GM19240 (cell line): ENCODE measurements around the gene SFPQ.
"Not testable (repeated sequence)": the region's sequence is repeated elsewhere in the genome, so short reads cannot be mapped to it uniquely, and the experiment has no call there.

Experiments used
- DNase-seq: peaks from one replicate; pipeline ENCODE4 v3.0.0; 2011; ENCODE audit warnings: low spot score; ENCODE audit not compliant: insufficient read length

The SFPQ gene

DNA sequence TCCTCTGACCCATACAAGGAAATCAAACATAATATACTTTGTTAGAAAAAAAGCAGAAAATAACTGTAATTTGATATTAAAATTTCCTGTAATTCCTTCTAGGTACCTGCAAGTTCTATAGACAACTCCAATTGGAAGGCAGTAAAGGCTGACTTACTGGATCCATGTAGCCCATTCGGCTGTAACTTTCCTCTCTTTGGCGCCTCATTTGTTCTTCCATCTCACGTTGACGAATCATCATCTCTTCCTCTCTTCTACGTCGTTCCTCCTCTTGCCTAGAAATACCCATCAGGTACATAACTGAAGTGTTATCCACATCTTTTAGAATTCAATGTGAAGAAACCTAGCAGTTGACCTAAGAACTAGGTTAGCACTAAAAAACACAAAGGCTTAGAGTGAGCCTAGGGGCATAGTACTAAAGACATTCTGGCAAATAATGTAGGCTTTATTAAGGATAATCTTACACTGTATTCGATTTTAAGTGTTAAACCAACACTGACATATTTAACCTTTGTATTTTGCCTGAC, 5.1 kb downstream of the SFPQ start:
- no peak for DNase-seq

- no peak for DNase-seq
These were observed 6.7 kb downstream of the SFPQ start for GRCh38 chr1:35186239-35186638.

GRCh38 chr1:35185200-35185599, 7.7 kb downstream of the SFPQ start:
- DNase-seq = no peak

- DNase-seq = no peak
These were observed 8.3 kb downstream of the SFPQ start for GRCh38 chr1:35184495-35185199.

DNA sequence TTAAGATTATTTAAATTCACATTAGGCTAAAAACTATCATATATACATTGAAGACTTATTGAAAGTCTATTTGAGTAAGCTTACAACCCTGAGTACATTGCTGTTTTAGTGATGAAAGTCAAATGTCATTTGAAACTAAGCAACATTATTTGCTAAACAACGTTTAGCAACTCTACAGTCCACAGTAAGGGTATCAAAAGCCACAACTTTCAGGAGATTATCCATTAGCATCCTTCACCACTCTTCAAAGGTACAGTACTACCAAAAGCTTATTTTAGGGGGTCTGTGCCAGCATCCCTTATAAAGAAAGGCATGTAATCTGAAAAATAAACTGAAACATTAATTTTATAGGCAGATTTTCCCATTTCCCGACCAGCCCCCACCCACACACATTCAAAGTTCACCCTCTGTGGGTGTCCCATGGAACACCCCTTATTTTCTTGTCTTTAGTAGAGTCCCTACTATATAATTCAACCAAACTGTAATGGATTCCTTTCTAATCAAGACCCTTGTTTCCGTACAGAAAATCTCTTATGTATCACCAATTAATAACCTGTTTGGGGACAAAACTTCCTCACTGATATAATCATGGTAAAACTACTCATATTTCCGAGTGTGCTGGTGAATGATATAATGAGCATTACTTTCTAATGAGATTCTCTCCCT, 11.0 kb downstream of the SFPQ start:
- no peak for DNase-seq

DNA sequence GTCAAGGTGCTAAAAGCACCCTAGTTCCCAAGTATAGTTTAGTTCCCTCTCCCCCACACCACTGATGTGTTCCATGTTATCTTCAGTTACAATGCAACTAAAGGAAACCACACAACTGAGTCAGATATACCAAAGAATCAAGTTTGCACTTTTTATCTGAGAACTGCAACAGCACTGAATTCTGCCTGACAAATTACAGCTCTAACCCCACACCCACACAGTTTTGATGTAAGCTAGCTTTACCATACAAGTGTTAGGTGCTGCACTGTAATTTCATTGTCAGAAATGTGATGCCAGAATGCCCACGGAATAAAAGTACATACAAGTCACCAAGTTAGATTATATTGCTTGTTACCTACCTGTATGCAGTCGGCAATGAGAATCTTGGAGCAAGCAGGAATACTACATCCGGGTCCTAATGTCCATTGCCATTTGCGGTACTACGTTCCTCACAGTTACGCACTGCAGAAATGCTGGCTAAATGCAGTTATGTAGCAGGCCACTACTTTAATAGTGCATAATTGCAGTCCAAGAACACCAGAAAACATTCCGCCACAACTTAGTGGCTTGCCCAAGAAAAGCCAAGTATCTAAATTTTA, 12.1 kb downstream of the SFPQ start:
- DNase-seq = no peak

- DNase-seq = no peak
These were observed 13.0 kb downstream of the SFPQ start for GRCh38 chr1:35179908-35180307.

DNA sequence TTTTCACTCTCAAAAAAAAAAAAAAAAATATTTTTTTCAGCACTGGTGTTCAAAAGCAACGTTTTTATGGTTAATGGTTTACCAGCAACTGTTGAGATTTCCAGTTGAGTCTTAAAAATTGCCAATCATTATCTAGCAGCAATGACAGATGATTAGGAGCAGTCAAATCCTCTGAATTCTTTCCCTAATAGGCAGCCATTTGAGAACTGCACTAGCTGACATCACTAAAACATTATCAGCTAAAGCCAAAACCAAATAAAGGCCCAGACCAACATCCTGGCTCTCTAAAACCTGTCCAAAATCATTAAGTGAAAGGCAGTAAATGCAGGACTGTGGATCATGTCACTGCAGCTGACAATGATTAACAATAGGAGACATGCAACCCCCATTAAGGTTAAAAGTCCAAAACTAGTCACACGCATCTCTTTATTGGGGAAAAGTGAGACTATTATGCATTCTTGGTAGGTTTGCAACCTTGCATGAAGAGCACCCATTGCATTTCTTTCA, 14.0 kb downstream of the SFPQ start:
- DNase-seq = no peak

- DNase-seq = no peak
These were observed 14.7 kb downstream of the SFPQ start for GRCh38 chr1:35178295-35178695.

GRCh38 chr1:35177237-35177786, 15.6 kb downstream of the SFPQ start:
- DNase-seq = no peak

DNA sequence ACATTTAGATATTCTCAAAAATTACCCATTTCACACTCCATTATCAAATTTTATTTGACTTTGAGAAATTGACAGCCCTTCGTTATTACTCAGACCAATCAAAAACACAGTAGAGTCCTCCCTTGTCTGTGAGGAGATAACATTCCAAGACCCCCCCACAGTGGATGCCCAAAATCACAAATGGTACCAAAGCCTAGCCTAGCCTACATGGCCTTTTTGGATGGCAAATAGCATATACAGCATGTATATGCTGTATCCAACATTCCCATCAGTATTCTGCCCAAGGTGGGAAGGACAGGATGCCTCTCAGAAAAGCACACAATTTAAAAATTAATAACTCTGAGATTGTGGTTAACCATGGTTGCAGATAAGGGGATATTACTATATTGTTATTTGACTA, 17.3 kb downstream of the SFPQ start:
- no peak for DNase-seq

- no peak for DNase-seq
These were observed 17.8 kb downstream of the SFPQ start for GRCh38 chr1:35175098-35175576.

DNA sequence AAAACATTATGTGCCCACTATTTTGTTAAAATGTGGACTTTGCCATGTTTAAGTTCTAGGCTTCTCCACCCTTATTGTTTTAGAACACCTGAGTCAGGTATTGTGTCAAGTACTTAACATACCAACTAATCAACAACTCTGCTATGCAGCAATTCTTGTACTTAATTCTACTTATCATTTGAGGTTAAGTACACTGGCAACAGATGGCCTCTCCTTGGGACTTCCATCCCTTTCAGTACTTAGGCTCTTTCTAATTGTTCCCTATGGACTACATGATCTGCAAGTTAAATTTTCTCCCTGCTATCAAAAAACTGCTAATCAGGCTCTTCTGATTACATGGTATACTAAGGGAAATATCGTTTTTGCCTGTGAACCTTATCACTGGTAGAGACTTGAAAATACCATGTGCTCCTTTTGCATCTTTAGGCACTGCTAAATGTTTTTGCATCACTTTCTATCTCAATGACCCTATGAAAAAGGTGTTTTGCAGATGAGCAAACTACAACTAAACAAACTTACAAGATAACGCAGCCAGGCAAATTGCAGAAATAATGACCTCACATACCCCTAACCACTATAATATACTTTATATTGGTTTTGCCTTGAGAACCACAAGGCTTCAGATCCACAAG, 18.9 kb downstream of the SFPQ start:
- no peak for DNase-seq

DNA sequence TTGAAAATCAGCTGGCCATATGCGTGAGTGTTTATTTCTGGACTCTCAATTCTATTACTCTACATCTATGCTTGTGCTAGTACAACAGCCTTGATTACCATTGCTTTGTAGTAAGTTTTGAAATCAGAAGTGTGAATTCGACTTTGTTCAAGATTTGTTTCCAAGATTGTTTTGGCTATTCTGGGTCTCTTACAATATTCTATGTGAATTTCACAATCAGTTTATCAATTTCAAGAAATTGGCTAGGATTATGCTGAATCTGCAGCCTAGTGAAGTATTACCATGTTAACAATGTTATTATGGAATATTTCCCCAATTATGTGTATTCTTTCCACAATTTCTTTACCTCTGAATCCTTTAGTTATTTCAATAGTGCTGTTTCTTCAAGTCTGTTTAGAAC, 19.5 kb downstream of the SFPQ start:
- DNase-seq = no peak

DNA sequence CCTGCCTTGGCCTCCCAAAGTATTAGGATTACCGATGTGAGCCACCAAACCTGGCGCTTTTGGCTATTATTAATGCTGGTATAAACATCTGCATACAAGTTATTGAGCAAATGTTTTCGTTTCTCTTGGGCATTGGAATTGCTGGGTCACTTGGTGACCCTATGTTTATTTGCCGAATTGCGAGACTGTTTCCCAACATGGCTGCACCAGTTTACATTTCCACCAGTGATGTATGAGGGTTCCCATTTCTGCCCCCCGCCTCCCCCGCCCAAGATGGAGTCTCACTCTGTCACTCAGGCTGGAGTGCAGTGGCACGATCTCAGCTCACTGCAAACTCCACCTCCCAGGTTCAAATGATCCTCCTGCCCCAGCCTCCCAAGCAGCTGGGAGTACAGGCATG, 20.9 kb downstream of the SFPQ start:
- no peak for DNase-seq

DNA sequence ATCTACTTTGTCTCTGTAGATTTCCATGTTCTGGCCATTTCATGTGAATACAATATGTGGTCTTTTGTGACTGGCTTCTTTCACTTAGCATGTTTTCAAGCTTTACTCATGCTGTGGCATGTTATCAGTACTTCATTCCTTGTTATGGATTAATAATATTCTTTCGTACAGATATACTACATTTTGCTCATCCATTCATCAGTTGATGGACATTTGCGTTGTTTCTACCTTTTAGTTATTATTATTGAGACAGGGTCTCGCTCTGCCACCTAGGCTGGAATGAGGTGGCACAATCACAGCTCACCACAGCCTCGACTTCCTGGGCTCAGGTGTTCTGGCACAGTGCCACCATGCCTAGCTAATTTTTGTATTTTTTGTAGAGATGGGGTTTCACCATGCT, 21.4 kb downstream of the SFPQ start:
- DNase-seq = no peak

- DNase-seq = no peak
These were observed 28.1 kb downstream of the SFPQ start for GRCh38 chr1:35164893-35165292.

DNA sequence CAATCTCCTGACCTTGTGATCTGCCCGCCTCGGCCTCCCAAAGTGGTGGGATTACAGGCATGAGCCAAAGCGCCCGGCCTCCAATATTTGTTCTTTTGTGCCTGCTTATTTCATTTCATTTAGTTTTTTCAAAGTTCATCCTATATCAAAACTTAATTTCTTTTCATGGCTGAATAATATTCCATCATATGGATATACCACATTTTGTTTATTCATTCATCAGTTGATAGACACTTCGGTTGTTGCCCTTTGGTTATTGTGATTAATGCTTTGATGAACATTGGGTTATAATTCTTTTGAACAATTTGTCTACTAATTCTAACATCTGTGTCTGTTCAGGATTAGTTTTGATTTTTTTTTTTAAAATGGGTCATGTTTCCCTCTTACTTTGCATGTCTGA, 41.7 kb downstream of the SFPQ start:
- DNase-seq = no peak

GRCh38 chr1:35145892-35146549, 46.9 kb downstream of the SFPQ start:
- not testable (repeated sequence) for DNase-seq

DNA sequence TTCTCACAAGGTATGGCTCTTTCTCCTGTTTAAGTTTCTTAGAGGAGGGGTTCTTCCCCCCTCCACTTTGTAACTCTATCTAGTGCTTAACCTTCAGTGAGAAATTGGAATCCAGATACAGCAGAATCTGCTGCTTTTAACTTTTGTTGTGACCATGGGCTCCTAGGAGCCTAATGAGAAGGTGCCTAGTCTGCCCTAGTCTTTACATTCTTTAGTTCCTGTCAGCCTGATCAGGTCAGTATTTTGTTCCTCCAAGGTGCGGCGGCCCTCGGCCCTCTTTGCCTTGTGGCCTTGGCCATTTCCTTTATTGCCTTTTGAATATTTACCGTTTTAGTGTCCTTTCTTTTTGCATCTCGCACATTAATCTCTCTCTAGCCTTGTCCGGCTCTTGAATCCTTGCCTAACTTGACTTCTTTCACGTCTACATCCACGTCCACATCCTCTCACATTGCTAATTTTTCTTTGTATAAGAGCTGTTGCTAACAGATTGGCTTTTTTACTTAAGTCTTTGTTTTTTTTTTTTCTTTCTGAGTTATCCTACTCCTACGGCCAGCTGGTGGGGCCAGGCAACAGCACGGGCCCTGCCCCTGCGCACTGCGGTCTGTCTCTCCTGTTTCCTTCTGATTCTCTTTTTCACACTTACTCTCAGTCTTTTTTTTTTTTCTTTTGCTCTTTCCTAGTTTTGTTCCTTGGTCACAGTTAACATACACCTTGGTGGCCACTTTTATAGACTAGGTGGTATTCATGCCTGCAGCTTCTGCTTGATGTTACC, 49.0 kb downstream of the SFPQ start:
- no peak for DNase-seq
